Upper lobe of right lung (tissue), 1 donor: ENCODE results near the gene MVP. TPM values are rescaled to one million over a fixed set of nuclear protein-coding genes. Genes with fewer than 3 reads are reported as not detected.

Experiments
- ATAC-seq: fragments of 200-7000 bp; cut with Tn5 transposase; one replicate; pipeline ENCODE4 v1.9.1; 2020; ENCODE audit warnings: mild to moderate bottlenecking, moderate library complexity
- DNase-seq: peaks from one replicate; pipeline ENCODE4 v3.0.0-alpha.2; 2020
- H3K27ac ChIP-seq: fragments of 200-600 bp; one replicate; pipeline ENCODE4 v1.8.0; 2022
- H3K27me3 ChIP-seq: fragments of 200-600 bp; one replicate; pipeline ENCODE4 v1.8.0; 2022; ENCODE audit warnings: mild to moderate bottlenecking
- H3K36me3 ChIP-seq: fragments of 200-600 bp; one replicate; pipeline ENCODE4 v1.8.0; 2022
- H3K4me1 ChIP-seq: fragments of 200-600 bp; one replicate; pipeline ENCODE4 v1.8.0; 2022
- H3K4me3 ChIP-seq: fragments of 200-600 bp; one replicate; pipeline ENCODE4 v1.8.0; 2022; ENCODE audit warnings: mild to moderate bottlenecking
- H3K9me3 ChIP-seq: fragments of 200-600 bp; one replicate; pipeline ENCODE4 v1.8.0; 2022
- intact Hi-C: fragments of 100-400 bp; cut with DNase I; formaldehyde crosslinking; loops from one replicate; pipeline ENCODE4 v1.11.0; 2022
- total RNA-seq: library from RNA; stranded (reverse); fragmentation: NEBNext Ultra II Directional; extraction: Animal tissue kit (Norgen Biotek cat#: 25700); gene quantifications from one replicate; pipeline ENCODE4 v1.2.1, GENCODE V29; 2021
- TF ChIP-seq, protein P1 (sequence below): fragments of 200-600 bp; IDR thresholded peaks from one replicate; pipeline ENCODE4 v1.8.0; 2022; ENCODE audit warnings: antibody characterized with exemption
- donor health status: DM: no; HTN: yes; CAD: no; lungs with severe emphysema.

Gene MVP
- total RNA-seq, 1 donor from 2014 or later, result 247 TPM

DNA sequence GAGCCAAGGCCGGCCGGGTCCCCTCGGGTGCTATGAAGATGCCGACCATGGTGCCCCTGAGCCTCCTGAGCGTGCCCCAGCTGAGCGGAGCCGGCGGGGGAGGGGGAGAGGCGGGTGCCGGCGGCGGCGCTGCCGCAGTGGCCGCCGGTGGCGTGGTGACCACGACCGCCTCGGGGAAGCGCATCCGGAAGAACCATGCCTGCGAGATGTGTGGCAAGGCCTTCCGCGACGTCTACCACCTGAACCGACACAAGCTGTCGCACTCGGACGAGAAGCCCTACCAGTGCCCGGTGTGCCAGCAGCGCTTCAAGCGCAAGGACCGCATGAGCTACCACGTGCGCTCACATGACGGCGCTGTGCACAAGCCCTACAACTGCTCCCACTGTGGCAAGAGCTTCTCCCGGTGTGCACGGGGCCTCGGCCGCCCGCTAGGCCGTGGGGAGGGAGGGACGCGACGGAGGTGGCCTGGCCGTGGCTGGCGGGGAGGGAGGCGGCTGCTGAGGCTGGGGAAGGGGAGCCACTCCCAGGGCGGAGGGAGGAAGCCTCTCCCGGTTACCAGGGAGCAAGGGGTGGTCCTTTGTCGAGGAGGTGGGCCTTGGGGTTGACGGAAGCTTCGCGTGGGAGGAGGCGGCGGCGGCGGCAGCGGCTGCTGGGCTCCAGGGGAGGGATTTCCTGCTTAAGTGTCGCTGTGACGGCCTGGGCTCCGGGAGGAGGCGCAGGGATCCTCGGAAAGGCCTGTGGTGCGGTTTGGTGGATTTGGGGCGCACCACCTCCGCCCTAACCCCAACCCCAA lies 12.6 kb upstream of the MVP start:
- Histone ChIP-seq H3K9me3 (no peaks in the 10 kb centered on the region), H3K4me1 (peaks cover 50% of the 10 kb centered on the region), H3K27me3 (no peaks in the 10 kb centered on the region), H3K36me3 (peaks cover 21% of the 10 kb centered on the region), H3K27ac (peak overlapping the region; percentile 89), H3K4me3 (peak overlapping the region; percentile 60)
- TF ChIP-seq, protein P1, sequence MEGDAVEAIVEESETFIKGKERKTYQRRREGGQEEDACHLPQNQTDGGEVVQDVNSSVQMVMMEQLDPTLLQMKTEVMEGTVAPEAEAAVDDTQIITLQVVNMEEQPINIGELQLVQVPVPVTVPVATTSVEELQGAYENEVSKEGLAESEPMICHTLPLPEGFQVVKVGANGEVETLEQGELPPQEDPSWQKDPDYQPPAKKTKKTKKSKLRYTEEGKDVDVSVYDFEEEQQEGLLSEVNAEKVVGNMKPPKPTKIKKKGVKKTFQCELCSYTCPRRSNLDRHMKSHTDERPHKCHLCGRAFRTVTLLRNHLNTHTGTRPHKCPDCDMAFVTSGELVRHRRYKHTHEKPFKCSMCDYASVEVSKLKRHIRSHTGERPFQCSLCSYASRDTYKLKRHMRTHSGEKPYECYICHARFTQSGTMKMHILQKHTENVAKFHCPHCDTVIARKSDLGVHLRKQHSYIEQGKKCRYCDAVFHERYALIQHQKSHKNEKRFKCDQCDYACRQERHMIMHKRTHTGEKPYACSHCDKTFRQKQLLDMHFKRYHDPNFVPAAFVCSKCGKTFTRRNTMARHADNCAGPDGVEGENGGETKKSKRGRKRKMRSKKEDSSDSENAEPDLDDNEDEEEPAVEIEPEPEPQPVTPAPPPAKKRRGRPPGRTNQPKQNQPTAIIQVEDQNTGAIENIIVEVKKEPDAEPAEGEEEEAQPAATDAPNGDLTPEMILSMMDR, result peak; percentile 55
- ATAC-seq (peak; percentile 47), DNase-seq (peak; percentile 94)
- intact Hi-C loops, result no loop called here

GRCh38 chr16:29808219-29808900 lies 11.9 kb upstream of the MVP start:
- peaks cover 21% of the 10 kb centered on the region for H3K36me3 ChIP-seq
- TF ChIP-seq, protein P1, result no peak
- peak overlapping the region; percentile 60 for H3K4me3 ChIP-seq
- intact Hi-C loops, result no loop called here
- H3K4me1 ChIP-seq, result peaks cover 50% of the 10 kb centered on the region
- no peaks in the 10 kb centered on the region for H3K9me3 ChIP-seq
- H3K27ac ChIP-seq, result peak overlapping the region; percentile 89
- no peaks in the 10 kb centered on the region for H3K27me3 ChIP-seq
- DNase-seq, result peak; percentile 67
- ATAC-seq, result no peak

DNA sequence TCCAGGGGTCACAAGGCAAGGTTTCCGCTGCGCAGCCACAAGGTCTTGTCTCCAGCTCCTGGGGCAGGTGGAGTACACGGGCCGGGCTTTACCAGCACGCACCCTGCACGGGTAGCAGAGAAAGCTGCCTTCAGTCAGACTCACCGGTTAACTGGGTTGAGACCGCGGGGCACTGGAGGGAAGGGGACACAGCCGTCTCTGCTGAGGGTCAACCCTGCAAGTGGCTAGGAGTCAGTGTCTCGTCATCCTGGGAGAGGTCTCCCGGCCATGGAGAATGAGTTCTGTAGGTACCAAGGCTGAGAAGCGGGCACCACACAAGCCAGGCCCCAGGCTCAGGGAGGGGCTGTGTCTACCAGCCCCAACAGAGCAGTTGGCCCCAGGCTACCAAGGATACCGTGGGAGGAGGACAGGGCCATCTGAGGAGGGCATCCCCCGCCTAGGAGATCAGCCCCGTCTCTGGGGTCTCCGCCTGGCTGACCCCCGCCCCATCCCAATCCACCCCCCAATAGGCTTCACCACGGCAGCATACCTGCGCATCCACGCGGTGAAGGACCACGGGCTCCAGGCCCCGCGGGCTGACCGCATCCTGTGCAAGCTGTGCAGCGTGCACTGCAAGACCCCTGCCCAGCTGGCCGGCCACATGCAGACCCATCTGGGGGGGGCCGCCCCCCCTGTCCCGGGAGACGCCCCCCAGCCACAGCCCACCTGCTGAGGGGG lies 11.1 kb upstream of the MVP start:
- Histone ChIP-seq H3K9me3 (no peaks in the 10 kb centered on the region), H3K27ac (peak overlapping the region; percentile 89), H3K4me1 (peaks cover 45% of the 10 kb centered on the region), H3K4me3 (peak overlapping the region; percentile 60), H3K27me3 (no peaks in the 10 kb centered on the region), H3K36me3 (peaks cover 21% of the 10 kb centered on the region)
- ATAC-seq (no peak), DNase-seq (peak; percentile 65)
- intact Hi-C loops, result no loop called here
- TF ChIP-seq, protein P1, result no peak

DNA sequence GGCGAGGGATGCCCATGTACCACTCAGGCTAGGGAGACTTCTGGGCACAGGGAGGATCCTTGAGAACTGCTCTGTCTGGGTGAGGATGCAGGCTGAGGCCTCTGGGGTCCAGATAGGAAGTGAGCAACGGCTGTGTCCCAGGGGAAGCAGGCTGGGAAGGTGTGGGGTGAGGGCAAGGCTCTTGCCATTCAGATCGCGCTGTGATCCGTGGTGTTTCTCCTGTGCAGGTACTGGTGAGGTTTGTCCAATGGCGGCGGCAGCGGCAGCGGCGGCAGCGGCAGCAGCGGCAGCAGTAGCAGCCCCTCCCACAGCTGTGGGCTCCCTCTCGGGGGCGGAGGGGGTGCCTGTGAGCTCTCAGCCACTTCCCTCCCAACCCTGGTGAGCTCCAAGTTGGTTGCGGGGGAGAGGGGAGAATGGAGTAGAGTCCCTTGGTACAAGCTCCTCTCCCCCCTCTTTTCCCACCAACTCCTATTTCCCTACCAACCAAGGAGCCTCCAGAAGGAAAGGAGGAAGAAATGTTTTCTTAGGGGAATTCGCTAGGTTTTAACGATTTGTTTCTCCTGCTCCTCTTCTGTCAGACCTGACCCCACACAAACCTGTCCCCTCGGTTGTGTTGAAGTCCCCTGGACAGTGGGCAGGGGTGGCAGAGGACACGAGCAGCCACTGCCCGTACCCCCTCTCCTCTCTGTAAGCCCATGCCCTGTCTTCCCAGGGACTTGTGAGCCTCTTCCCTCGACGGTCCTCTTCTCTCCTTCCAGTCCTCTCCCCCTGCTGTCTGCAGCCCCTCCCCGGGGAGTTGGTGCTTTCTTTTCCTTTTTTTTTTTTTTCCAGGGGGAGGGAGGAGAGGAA lies 10.2 kb upstream of the MVP start:
- Histone ChIP-seq H3K27me3 (no peaks in the 10 kb centered on the region), H3K4me1 (peaks cover 44% of the 10 kb centered on the region), H3K36me3 (peaks cover 21% of the 10 kb centered on the region), H3K27ac (peak overlapping the region; percentile 77), H3K4me3 (no peak overlapping the region), H3K9me3 (no peaks in the 10 kb centered on the region)
- DNase-seq (peak; percentile 65), ATAC-seq (no peak)
- intact Hi-C loops, result no loop called here
- TF ChIP-seq, protein P1, result no peak

DNA sequence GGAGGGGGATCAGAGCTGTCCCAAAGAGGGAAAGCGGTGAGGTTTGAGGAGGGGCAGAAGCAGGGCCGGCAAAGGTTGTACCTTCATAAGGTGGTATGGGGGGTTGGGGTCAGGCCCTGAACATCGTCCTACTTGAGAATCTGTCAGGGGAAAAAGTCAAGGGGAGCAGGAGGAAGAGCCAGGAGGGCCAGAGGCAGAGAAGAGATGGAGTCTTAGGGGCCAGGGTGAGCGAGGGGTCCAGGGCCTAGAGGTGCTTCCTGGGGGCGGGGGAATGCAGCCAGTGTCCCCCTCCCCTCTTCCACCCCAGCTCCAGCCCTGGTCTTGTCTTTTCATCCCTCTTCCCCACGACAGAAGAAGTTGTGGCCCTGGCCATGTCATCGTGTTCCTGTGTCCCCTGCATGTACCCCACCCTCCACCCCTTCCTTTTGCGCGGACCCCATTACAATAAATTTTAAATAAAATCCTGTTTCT lies 9.5 kb upstream of the MVP start:
- ATAC-seq, result no peak
- Histone ChIP-seq H3K27ac (peak overlapping the region; percentile 77), H3K36me3 (peaks cover 21% of the 10 kb centered on the region), H3K4me1 (peaks cover 48% of the 10 kb centered on the region), H3K27me3 (no peaks in the 10 kb centered on the region), H3K4me3 (peak overlapping the region; percentile 54), H3K9me3 (no peaks in the 10 kb centered on the region)
- TF ChIP-seq, protein P1, result no peak
- intact Hi-C loops, result no loop called here
- DNase-seq, result no peak
